Fibroblast of lung (primary cell): ENCODE data around the gene CHPF2. TPM values are rescaled to one million over a fixed set of nuclear protein-coding genes. Genes with fewer than 3 reads are reported as not detected.

Source experiments
- DNase-seq, 2 donors: peaks; one replicate each; pipeline versions ENCODE4 v3.0.0 to v3.0.0-alpha.2; 2010; ENCODE audit warnings: low read depth in 2 of 2
- H2AFZ ChIP-seq: 2 replicates; pipeline ENCODE4 v1.5.1; 2012; ENCODE audit warnings: low read length, control low read depth, inconsistent platforms
- H3K27ac ChIP-seq: 2 replicates; pipeline ENCODE4 v1.5.1; 2011; ENCODE audit warnings: low read length, control low read depth; ENCODE audit not compliant: insufficient read depth
- H3K27me3 ChIP-seq: 2 replicates; pipeline ENCODE4 v1.5.1; 2011; ENCODE audit warnings: mild to moderate bottlenecking, low read length; ENCODE audit not compliant: control insufficient read depth, insufficient read depth
- H3K36me3 ChIP-seq: 2 replicates; pipeline ENCODE4 v1.5.1; 2011; ENCODE audit warnings: low read length; ENCODE audit not compliant: control insufficient read depth, insufficient read depth
- H3K4me1 ChIP-seq: 2 replicates; pipeline ENCODE4 v1.5.1; 2011; ENCODE audit warnings: low read length; ENCODE audit not compliant: control insufficient read depth, insufficient read depth; ENCODE audit errors: extremely low read depth
- H3K4me2 ChIP-seq: 2 replicates; pipeline ENCODE4 v1.5.1; 2011; ENCODE audit warnings: low read length, control low read depth; ENCODE audit not compliant: insufficient read depth; ENCODE audit errors: extremely low read depth
- H3K4me3 ChIP-seq, 4 experiments: fragments of 200-600 bp in 1 of 4; sonication (generic) in 1 of 4; replicated peaks in 1 of 4; 2 replicates each; pipeline ENCODE4 v1.5.1; 2011 to 2016; ENCODE audit warnings: low read length in 4 of 4, low read depth in 3 of 4, mild to moderate bottlenecking in 3 of 4, control low read depth in 2 of 4, inconsistent platforms in 1 of 4, mixed read lengths in 1 of 4; ENCODE audit not compliant: insufficient read depth in 1 of 4; ENCODE audit errors: control extremely low read depth in 1 of 4
- H3K79me2 ChIP-seq: 2 replicates; pipeline ENCODE4 v1.5.1; 2012; ENCODE audit warnings: mild to moderate bottlenecking, low read length, inconsistent platforms; ENCODE audit not compliant: control insufficient read depth, insufficient read depth
- H3K9ac ChIP-seq: 2 replicates; pipeline ENCODE4 v1.5.1; 2011; ENCODE audit warnings: mild to moderate bottlenecking, low read length, control low read depth; ENCODE audit not compliant: insufficient read depth
- H3K9me3 ChIP-seq: 2 replicates; pipeline ENCODE4 v1.5.1; 2012; ENCODE audit warnings: low read depth, low read length; ENCODE audit not compliant: control insufficient read depth, insufficient read depth
- H4K20me1 ChIP-seq: 2 replicates; pipeline ENCODE4 v1.5.1; 2011; ENCODE audit warnings: low read length; ENCODE audit not compliant: control insufficient read depth, insufficient read depth; ENCODE audit errors: extremely low read depth
- EZH2 ChIP-seq: IDR thresholded peaks from 2 replicates; pipeline ENCODE4 v1.5.1; 2012; ENCODE audit warnings: low read length, control low read depth, mild to moderate bottlenecking; ENCODE audit errors: missing control alignments
- polyA plus RNA-seq, 2 donors: library from polyadenylated mRNA; depleted of rRNA in 1 of 2; stranded (reverse) in 1 of 2; unstranded in 1 of 2; fragments of >200 nt; gene quantifications; 2 replicates each; pipeline ENCODE4 v1.2.1, GENCODE V29; 2011 to 2012; ENCODE audit warnings: missing spikeins in 1 of 2
- total RNA-seq: library from RNA; depleted of rRNA; stranded (reverse); fragments of >200 nt; gene quantifications from 2 replicates; pipeline ENCODE4 v1.2.1, GENCODE V29; 2014
- TF ChIP-seq, protein P1 (sequence below), 2 donors: IDR thresholded peaks in 1 of 2; conservative IDR thresholded peaks in 1 of 2; 1 replicate in 1 of 2; 2 replicates in 1 of 2; pipeline ENCODE4 v1.5.1; 2011 to 2012; ENCODE audit warnings: low read length in 2 of 2, control low read depth in 1 of 2, inconsistent platforms in 1 of 2, low read depth in 1 of 2, mild to moderate bottlenecking in 1 of 2

CHPF2 gene
- total and polyA plus RNA-seq, 2 donors (not counting 1 experiment from before 2014, with no cell fraction given) = 42.5 to 46.7 TPM

DNA sequence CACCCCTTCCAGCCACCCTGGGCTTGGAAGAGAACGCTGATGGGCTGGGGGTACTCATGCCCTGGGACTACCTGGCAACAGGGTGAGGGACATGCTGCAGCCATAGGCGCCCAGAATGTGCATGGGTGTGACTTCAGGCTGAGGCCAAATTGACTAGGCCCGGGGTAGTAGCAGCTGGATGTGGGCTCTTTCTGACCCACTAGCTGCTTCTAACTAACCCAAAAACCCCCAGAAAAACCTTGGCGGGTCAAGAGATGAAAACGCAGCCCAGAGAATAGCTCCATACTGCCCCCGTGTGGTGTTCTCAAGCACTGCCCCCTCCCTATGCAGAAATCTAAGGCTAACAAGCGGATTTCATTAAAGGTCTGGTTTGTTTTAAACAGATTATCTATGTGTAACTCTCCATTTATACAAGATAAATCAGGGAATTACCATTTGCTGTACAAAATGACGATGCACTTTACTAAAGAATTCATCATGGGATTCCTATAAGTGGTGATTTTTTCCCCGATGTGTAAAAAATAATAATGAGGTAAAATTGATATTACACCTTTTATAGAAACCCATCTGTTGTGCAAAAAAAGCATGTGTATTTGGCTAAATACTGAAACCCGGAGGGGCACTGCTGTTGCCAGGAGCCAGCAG lies 12.0 kb downstream of the CHPF2 start:
- peak overlapping the region in 1 of 4 experiments; percentile 41 for H3K4me3 ChIP-seq
- no peak overlapping the region for H3K27ac ChIP-seq
- peaks cover 13% of the 10 kb centered on the region for H3K36me3 ChIP-seq
- H3K9me3 ChIP-seq = no peaks in the 10 kb centered on the region
- peaks cover 28% of the 10 kb centered on the region for H3K4me1 ChIP-seq
- H2AFZ ChIP-seq = no peak overlapping the region
- TF ChIP-seq, protein P1, sequence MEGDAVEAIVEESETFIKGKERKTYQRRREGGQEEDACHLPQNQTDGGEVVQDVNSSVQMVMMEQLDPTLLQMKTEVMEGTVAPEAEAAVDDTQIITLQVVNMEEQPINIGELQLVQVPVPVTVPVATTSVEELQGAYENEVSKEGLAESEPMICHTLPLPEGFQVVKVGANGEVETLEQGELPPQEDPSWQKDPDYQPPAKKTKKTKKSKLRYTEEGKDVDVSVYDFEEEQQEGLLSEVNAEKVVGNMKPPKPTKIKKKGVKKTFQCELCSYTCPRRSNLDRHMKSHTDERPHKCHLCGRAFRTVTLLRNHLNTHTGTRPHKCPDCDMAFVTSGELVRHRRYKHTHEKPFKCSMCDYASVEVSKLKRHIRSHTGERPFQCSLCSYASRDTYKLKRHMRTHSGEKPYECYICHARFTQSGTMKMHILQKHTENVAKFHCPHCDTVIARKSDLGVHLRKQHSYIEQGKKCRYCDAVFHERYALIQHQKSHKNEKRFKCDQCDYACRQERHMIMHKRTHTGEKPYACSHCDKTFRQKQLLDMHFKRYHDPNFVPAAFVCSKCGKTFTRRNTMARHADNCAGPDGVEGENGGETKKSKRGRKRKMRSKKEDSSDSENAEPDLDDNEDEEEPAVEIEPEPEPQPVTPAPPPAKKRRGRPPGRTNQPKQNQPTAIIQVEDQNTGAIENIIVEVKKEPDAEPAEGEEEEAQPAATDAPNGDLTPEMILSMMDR (conservative IDR thresholded peaks at IDR 0.05 in 1 of 2, IDR thresholded peaks at IDR 0.05 in 1 of 2; ENCODE audit: low read depth in 1 of 2, low read length in 2 of 2) = peak; percentile 88 to 95
- no peak for TF ChIP-seq EZH2
- H3K79me2 ChIP-seq = peaks cover 6% of the 10 kb centered on the region
- peak in 1 of 2 donors; percentile 60 for DNase-seq
- no peaks in the 10 kb centered on the region for H3K27me3 ChIP-seq
- no peak overlapping the region for H3K9ac ChIP-seq
- no peaks in the 10 kb centered on the region for H4K20me1 ChIP-seq
- peak overlapping the region; percentile 68 for H3K4me2 ChIP-seq

DNA sequence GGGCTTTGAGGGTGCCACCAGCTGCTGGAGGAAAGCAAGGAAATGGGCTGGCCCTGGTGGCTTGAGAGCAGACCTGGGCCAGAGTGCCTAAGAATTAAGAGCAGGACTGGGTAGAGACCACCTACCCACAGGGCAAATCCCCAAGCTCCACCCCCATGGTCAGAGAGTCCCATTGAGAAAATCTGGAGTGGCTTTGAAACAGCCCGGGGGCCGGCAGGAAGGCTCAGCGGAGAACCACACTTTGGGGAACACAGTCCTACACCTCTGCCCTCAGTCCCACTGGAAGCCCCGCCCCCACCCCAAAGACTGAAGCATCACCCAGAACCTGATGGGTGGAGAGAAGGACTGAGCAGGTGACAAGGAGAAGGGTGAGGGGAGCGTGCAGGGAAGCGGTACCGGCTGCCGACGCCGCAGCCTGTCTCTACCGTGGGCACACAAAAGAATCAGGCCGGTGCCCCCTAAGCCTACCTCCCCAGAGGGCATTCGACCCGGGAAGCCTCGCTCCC lies 12.6 kb downstream of the CHPF2 start:
- H3K4me1 ChIP-seq = peaks cover 33% of the 10 kb centered on the region

DNA sequence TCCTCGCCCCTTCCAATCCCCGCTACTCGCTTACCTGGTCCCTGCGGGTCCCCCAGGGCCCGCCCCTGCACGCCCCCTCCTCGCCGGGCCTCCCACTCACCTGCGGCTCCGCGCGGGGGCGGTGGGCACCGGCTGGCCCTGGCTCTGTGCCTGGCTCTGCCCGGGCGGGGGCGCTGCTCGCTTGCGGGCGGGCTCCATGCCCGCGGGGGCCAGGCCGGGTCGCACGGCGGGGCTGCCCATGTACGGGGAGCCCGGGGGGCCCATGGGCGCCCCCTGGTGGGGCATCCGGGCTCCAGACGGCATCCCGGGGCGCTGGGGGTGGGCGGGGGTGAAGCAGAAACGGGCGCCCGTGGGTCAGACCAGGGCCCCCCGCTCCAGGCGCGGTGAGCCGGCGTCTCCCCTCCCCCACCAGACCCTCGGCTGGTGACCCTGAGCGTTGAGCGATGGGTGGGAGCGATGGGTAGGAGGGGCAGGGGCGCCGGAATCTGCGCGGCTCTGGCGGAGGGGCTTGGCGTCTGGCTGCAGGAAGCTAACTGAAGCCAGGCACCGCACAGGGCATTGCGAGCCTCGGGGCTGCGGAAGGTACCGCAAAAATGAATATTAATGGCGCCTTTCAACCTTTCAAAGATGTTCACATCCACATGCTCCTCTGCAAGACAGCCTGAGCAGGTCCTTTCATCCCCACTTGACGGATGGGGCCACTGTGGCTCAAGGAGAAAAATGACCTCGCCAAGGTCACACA lies 13.2 kb downstream of the CHPF2 start:
- Histone ChIP-seq H3K9me3 (no peaks in the 10 kb centered on the region), H3K79me2 (peaks cover 5% of the 10 kb centered on the region), H2AFZ (no peak overlapping the region), H3K4me3 (peak overlapping the region; percentile 16 to 45 (median 20)), H3K4me2 (peak overlapping the region; percentile 75), H3K36me3 (peaks cover 9% of the 10 kb centered on the region), H3K9ac (no peak overlapping the region), H3K4me1 (peaks cover 33% of the 10 kb centered on the region), H4K20me1 (no peaks in the 10 kb centered on the region), H3K27ac (no peak overlapping the region), H3K27me3 (no peaks in the 10 kb centered on the region)
- TF ChIP-seq EZH2 = no peak
- TF ChIP-seq, protein P1 (conservative IDR thresholded peaks at IDR 0.05 in 1 of 2, IDR thresholded peaks at IDR 0.05 in 1 of 2; ENCODE audit: low read depth in 1 of 2, low read length in 2 of 2) = peak; percentile 11 to 18
- DNase-seq = no peak

More for the DNA sequence above, 12.6 kb downstream of the CHPF2 start:
- Histone ChIP-seq H4K20me1 (no peaks in the 10 kb centered on the region), H2AFZ (no peak overlapping the region), H3K36me3 (peaks cover 11% of the 10 kb centered on the region), H3K27ac (no peak overlapping the region), H3K9ac (no peak overlapping the region), H3K79me2 (peaks cover 5% of the 10 kb centered on the region), H3K9me3 (no peaks in the 10 kb centered on the region), H3K4me3 (peak overlapping the region; percentile 11 to 41 (median 18)), H3K27me3 (no peaks in the 10 kb centered on the region), H3K4me2 (peak overlapping the region; percentile 68)
- TF ChIP-seq EZH2 = no peak
- TF ChIP-seq, protein P1 (conservative IDR thresholded peaks at IDR 0.05 in 1 of 2, IDR thresholded peaks at IDR 0.05 in 1 of 2; ENCODE audit: low read depth in 1 of 2, low read length in 2 of 2) = no peak
- no peak for DNase-seq
